ENCODE measurements around the gene CARM1. TPM values are rescaled to one million over a fixed set of nuclear protein-coding genes. Genes with fewer than 3 reads are reported as not detected.
"Not testable (repeated sequence)": the region's sequence is repeated elsewhere in the genome, so short reads cannot be mapped to it uniquely, and the experiment has no call there.

CARM1 gene
- total RNA-seq, 1 donor from 2014 or later = 78.0 TPM

DNA sequence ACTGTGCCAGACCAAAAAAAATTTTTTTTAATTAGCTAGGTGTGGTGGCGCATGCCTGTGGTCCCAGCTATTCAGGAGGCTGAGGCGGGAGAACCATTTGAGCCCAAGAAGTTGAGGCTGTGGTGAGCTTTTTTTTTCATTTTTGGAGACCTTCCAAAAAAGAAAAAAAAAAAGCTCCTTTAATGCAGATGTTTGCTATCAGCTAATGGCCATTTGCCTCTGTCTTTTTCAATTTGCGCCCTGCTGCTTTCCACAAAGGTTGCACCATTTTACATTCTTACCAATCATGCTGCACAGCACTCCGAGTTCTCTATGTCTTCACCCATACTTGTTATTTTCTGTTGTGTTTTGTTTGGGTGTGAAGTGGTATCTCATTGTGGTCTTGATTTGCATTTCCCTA is 73.9 kb downstream of the CARM1 start:
- no peak for DNase-seq (ENCODE audit: low spot score in 2 of 2, unreplicated experiment in 2 of 2)
- peaks cover 6% of the 10 kb centered on the region for H3K4me1 Mint-ChIP-seq
- TF ChIP-seq CTCF (IDR thresholded peaks at IDR 0.05; ENCODE audit: unreplicated experiment) = no peak
- H3K27me3 Mint-ChIP-seq (ENCODE audit: low read depth) = no peaks in the 10 kb centered on the region
- H3K9me3 Mint-ChIP-seq = no peaks in the 10 kb centered on the region
- no peak overlapping the region for H3K4me3 Mint-ChIP-seq
- H3K36me3 Mint-ChIP-seq = no peaks in the 10 kb centered on the region
- no peak overlapping the region for H3K27ac Mint-ChIP-seq

DNA sequence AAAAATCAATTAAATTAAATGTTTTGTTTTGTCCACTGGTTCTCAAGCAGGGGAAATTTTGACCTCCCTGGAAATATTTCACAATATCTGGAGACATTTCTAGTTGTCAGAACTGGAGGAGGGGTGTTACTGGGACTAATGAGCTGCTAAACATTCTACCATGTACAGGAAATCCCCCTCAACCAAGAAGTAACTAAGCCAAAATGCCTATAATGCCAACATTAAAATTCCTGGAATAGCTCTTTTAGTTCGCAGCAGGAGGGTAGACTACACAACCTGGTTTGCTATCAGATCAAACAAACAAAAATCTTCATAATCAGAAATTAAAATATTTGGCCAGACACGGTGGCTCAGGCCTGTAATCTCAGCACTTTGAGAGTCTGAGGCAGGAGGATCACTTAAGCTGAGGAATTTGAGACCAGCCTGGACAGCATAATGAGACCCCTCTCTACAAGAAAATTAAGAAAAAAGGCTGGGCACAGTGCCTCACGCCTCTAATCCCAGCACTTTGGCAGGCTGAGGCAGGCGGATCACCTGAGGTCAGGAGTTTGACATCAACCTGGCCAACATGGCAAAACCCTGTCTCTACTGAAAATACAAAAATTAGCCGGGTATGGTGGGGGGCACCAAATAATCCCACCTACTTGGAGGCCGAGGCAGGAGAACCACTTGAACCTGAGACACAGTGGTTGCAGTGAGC is 75.8 kb downstream of the CARM1 start:
- H3K4me3 Mint-ChIP-seq = no peak overlapping the region
- H3K9me3 Mint-ChIP-seq = no peaks in the 10 kb centered on the region
- peaks cover 6% of the 10 kb centered on the region for H3K4me1 Mint-ChIP-seq
- no peaks in the 10 kb centered on the region for H3K36me3 Mint-ChIP-seq
- TF ChIP-seq CTCF (IDR thresholded peaks at IDR 0.05; ENCODE audit: unreplicated experiment) = no peak
- peak overlapping the region; percentile 84 for H3K27ac Mint-ChIP-seq
- H3K27me3 Mint-ChIP-seq (ENCODE audit: low read depth) = no peaks in the 10 kb centered on the region
- no peak for DNase-seq (ENCODE audit: low spot score in 2 of 2, unreplicated experiment in 2 of 2)

DNA sequence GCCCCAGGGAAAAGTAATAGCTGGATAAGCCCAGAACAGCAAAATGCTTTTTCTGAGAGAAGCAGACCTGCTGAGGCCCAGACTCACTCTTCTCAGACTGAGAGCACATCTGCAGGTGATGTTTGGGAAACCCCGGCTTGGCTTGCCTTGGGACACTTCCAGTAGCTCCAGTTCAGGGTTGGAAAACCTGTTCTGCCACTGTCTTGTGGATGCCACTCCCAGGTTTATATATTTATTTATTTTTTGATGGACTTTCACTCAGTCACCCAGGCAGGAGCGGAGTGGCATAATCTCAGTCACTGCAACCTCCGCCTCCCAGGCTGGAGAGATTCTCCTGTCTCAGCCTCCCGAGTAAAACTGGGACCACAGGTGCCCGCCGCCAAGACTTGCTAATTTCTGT is 81.5 kb downstream of the CARM1 start:
- Mint-ChIP-seq H3K9me3 (no peaks in the 10 kb centered on the region), H3K4me1 (peaks cover 3% of the 10 kb centered on the region), H3K27ac (peak overlapping the region; percentile 82), H3K36me3 (no peaks in the 10 kb centered on the region), H3K27me3 (ENCODE audit: low read depth) (no peaks in the 10 kb centered on the region), H3K4me3 (no peak overlapping the region)
- TF ChIP-seq CTCF (IDR thresholded peaks at IDR 0.05; ENCODE audit: unreplicated experiment) = no peak
- DNase-seq (ENCODE audit: low spot score in 2 of 2, unreplicated experiment in 2 of 2) = no peak

GRCh38 chr19:10959277-10959968 is 88.1 kb downstream of the CARM1 start:
- DNase-seq (ENCODE audit: low spot score in 2 of 2, unreplicated experiment in 2 of 2); H3K27me3 Mint-ChIP-seq (ENCODE audit: low read depth); H3K9me3 Mint-ChIP-seq; H3K36me3 Mint-ChIP-seq: not testable (repeated sequence)
- Mint-ChIP-seq H3K4me1 (peaks cover 20% of the 10 kb centered on the region), H3K27ac (peak overlapping the region; percentile 87), H3K4me3 (peak overlapping the region; percentile 81)

DNA sequence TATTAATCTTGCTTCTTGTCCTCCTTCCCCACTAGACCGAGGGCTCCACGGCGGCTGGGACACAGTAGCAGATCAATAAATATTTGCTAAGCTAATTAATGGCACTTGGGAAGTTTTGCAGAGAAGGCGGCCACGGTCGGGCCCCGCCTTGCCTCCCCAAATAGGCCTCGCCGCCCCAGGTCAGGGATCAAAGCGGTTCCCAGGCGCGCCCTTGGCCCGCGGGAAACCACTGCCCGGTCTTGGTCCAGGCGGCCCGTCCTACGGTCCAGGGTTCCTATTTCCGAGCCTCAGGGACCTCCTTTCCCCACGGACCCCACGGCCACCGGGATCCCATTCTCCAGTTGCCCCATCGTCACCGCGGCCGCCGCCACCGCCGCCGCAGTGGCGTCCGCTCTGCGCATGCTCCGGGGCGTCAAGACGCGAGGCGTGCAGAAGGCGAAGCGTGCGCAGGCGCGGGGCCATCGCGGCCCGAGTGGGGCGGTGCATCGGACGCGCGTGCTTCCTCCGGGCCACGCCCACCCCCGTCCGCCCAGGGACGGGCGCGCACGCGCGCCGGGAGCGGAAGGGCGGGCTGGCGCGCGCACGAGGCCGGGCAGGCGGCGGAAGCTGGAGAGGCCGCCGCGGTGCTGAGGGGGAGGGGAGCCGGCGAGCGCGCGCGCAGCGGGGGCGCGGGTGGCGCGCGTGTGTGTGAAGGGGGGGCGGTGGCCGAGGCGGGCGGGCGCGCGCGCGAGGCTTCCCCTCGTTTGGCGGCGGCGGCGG is 89.1 kb downstream of the CARM1 start, which contains the start of gene SMARCA4:
SMARCA4 (plus strand) TSS at position 717 of the 759 bp plus-strand sequence. CDS start 23,122 bp downstream, outside the sequence.
- H3K27me3 Mint-ChIP-seq (ENCODE audit: low read depth) = no peaks in the 10 kb centered on the region
- H3K4me1 Mint-ChIP-seq = peaks cover 23% of the 10 kb centered on the region
- TF ChIP-seq CTCF (IDR thresholded peaks at IDR 0.05; ENCODE audit: unreplicated experiment) = no peak
- DNase-seq (ENCODE audit: low spot score in 2 of 2, unreplicated experiment in 2 of 2) = peak; percentile 99 to 100
- no peaks in the 10 kb centered on the region for H3K36me3 Mint-ChIP-seq
- peak within 1 kb of the TSS; percentile 89 for H3K4me3 Mint-ChIP-seq
- H3K27ac Mint-ChIP-seq = peak within 1 kb of the TSS; percentile 98
- H3K9me3 Mint-ChIP-seq = no peaks in the 10 kb centered on the region

Measured in mesothelial cell of epicardium (in vitro differentiated cells).